Measurements from ENCODE around the gene SMG6.

Gene SMG6

GRCh38 chr17:2024572-2025219, 278.9 kb downstream of the SMG6 start:
- Histone ChIP-seq H3K18ac (ENCODE audit: low read length) (peak overlapping the region; percentile 95), H3K4me3 (ENCODE audit: low read length in 2 of 2) (peak overlapping the region; percentile 38 to 81), H3K23ac (ENCODE audit: low read depth, low read length, poor library complexity) (peak overlapping the region; percentile 19), H2BK120ac (ENCODE audit: low read depth, low read length) (peak overlapping the region; percentile 77), H2AK5ac (ENCODE audit: low read depth, low read length) (peak overlapping the region; percentile 76), H2BK15ac (ENCODE audit: low read length) (peak overlapping the region; percentile 98), H3K79me1 (ENCODE audit: low read depth, low read length) (peaks cover 1% of the 10 kb centered on the region), H4K91ac (ENCODE audit: low read depth, low read length, poor library complexity) (no peak overlapping the region), H3K14ac (ENCODE audit: low read length) (peak overlapping the region; percentile 94), H3K4ac (ENCODE audit: low read length) (no peak overlapping the region), H3K27me3 (ENCODE audit: control insufficient read depth in 3 of 3, insufficient read depth in 3 of 3, low read depth in 1 of 3, low read length in 3 of 3) (peaks cover 8 to 86% (median 48%) of the 10 kb centered on the region in 3 experiments), H3K36me3 (replicated peaks in 1 of 2; ENCODE audit: control insufficient read depth in 2 of 2, insufficient read depth in 2 of 2, low read length in 2 of 2) (no peaks in the 10 kb centered on the region), H2BK5ac (ENCODE audit: low read length) (peak overlapping the region; percentile 95), H2AFZ (ENCODE audit: low read length) (peak overlapping the region; percentile 92), H3K27ac (replicated peaks; ENCODE audit: low read length) (no peak overlapping the region), H3K4me1 (ENCODE audit: control insufficient read depth in 2 of 2, insufficient read depth in 1 of 2, low read depth in 1 of 2, low read length in 2 of 2) (peaks cover 10 to 18% of the 10 kb centered on the region in 2 donors), H3K9ac (ENCODE audit: low read depth, low read length, poor library complexity) (peak overlapping the region; percentile 79), H4K8ac (ENCODE audit: low read depth, low read length) (no peak overlapping the region), H2BK12ac (ENCODE audit: low read length) (no peak overlapping the region), H3K9me3 (replicated peaks in 1 of 2; ENCODE audit: control insufficient read depth in 2 of 2, insufficient read depth in 1 of 2, low read depth in 1 of 2, low read length in 2 of 2) (peaks cover 3 to 4% of the 10 kb centered on the region in 2 donors), H3K4me2 (ENCODE audit: insufficient read depth, low read length, poor library complexity, severe bottlenecking) (peak overlapping the region; percentile 96)
- WGBS, 2 donors (ENCODE audit: extremely low coverage in 2 of 2, insufficient read length in 2 of 2, insufficient replicate concordance in 1 of 2) = no CpG with 5 or more reads among the region's 73 CpGs
- no peak for DNase-seq (ENCODE audit: low spot score)

GRCh38 chr17:2023692-2024571, 279.7 kb downstream of the SMG6 start:
- peak; percentile 93 for DNase-seq (ENCODE audit: low spot score)
- peak overlapping the region; percentile 38 to 81 for H3K4me3 ChIP-seq (ENCODE audit: low read length in 2 of 2)

GRCh38 chr17:2023256-2023655, 280.3 kb downstream of the SMG6 start:
- Histone ChIP-seq H3K4me3 (ENCODE audit: low read length in 2 of 2) (no peak overlapping the region), H3K27me3 (ENCODE audit: control insufficient read depth in 3 of 3, insufficient read depth in 3 of 3, low read depth in 1 of 3, low read length in 3 of 3) (peaks cover 8 to 88% (median 37%) of the 10 kb centered on the region in 3 experiments), H3K4me1 (ENCODE audit: control insufficient read depth in 2 of 2, insufficient read depth in 1 of 2, low read depth in 1 of 2, low read length in 2 of 2) (peaks cover 4 to 14% of the 10 kb centered on the region in 2 donors)

More at GRCh38 chr17:2023692-2024571, 279.7 kb downstream of the SMG6 start:
- H4K8ac ChIP-seq (ENCODE audit: low read depth, low read length) = no peak overlapping the region
- no peak overlapping the region for H3K27ac ChIP-seq (replicated peaks; ENCODE audit: low read length)
- H2AK5ac ChIP-seq (ENCODE audit: low read depth, low read length) = peak overlapping the region; percentile 76
- H2BK15ac ChIP-seq (ENCODE audit: low read length) = peak overlapping the region; percentile 98
- peak overlapping the region; percentile 94 for H3K14ac ChIP-seq (ENCODE audit: low read length)
- peak overlapping the region; percentile 92 for H2AFZ ChIP-seq (ENCODE audit: low read length)
- peak overlapping the region; percentile 95 for H3K18ac ChIP-seq (ENCODE audit: low read length)
- H3K79me1 ChIP-seq (ENCODE audit: low read depth, low read length) = peaks cover 1% of the 10 kb centered on the region
- H2BK120ac ChIP-seq (ENCODE audit: low read depth, low read length) = peak overlapping the region; percentile 77
- H3K36me3 ChIP-seq (replicated peaks in 1 of 2; ENCODE audit: control insufficient read depth in 2 of 2, insufficient read depth in 2 of 2, low read length in 2 of 2) = no peaks in the 10 kb centered on the region
- no peak overlapping the region for H4K91ac ChIP-seq (ENCODE audit: low read depth, low read length, poor library complexity)
- peak overlapping the region; percentile 95 for H2BK5ac ChIP-seq (ENCODE audit: low read length)
- WGBS, 2 donors (ENCODE audit: extremely low coverage in 2 of 2, insufficient read length in 2 of 2, insufficient replicate concordance in 1 of 2) = no CpG with 5 or more reads among the region's 85 CpGs
- H3K4me1 ChIP-seq (ENCODE audit: control insufficient read depth in 2 of 2, insufficient read depth in 1 of 2, low read depth in 1 of 2, low read length in 2 of 2) = peaks cover 6 to 17% of the 10 kb centered on the region in 2 donors
- H3K4ac ChIP-seq (ENCODE audit: low read length) = no peak overlapping the region
- peak overlapping the region; percentile 19 for H3K23ac ChIP-seq (ENCODE audit: low read depth, low read length, poor library complexity)
- H3K27me3 ChIP-seq (ENCODE audit: control insufficient read depth in 3 of 3, insufficient read depth in 3 of 3, low read depth in 1 of 3, low read length in 3 of 3) = peaks cover 8 to 88% (median 43%) of the 10 kb centered on the region in 3 experiments
- no peak overlapping the region for H2BK12ac ChIP-seq (ENCODE audit: low read length)
- H3K4me2 ChIP-seq (ENCODE audit: insufficient read depth, low read length, poor library complexity, severe bottlenecking) = peak overlapping the region; percentile 96
- peaks cover 3 to 4% of the 10 kb centered on the region in 2 donors for H3K9me3 ChIP-seq (replicated peaks in 1 of 2; ENCODE audit: control insufficient read depth in 2 of 2, insufficient read depth in 1 of 2, low read depth in 1 of 2, low read length in 2 of 2)
- H3K9ac ChIP-seq (ENCODE audit: low read depth, low read length, poor library complexity) = peak overlapping the region; percentile 79

More at GRCh38 chr17:2023256-2023655, 280.3 kb downstream of the SMG6 start:
- H3K9ac ChIP-seq (ENCODE audit: low read depth, low read length, poor library complexity) = no peak overlapping the region
- peak overlapping the region; percentile 91 for H2BK12ac ChIP-seq (ENCODE audit: low read length)
- H2BK120ac ChIP-seq (ENCODE audit: low read depth, low read length) = peak overlapping the region; percentile 58
- peak overlapping the region; percentile 3 for H3K27ac ChIP-seq (replicated peaks; ENCODE audit: low read length)
- H2AK5ac ChIP-seq (ENCODE audit: low read depth, low read length) = peak overlapping the region; percentile 74
- H2BK5ac ChIP-seq (ENCODE audit: low read length) = no peak overlapping the region
- H3K18ac ChIP-seq (ENCODE audit: low read length) = peak overlapping the region; percentile 87
- peak overlapping the region; percentile 8 for H2BK15ac ChIP-seq (ENCODE audit: low read length)
- no peak overlapping the region for H4K91ac ChIP-seq (ENCODE audit: low read depth, low read length, poor library complexity)
- H3K4me2 ChIP-seq (ENCODE audit: insufficient read depth, low read length, poor library complexity, severe bottlenecking) = no peak overlapping the region
- H3K4ac ChIP-seq (ENCODE audit: low read length) = peak overlapping the region; percentile 69
- peaks cover 1% of the 10 kb centered on the region for H3K79me1 ChIP-seq (ENCODE audit: low read depth, low read length)
- H3K9me3 ChIP-seq (replicated peaks in 1 of 2; ENCODE audit: control insufficient read depth in 2 of 2, insufficient read depth in 1 of 2, low read depth in 1 of 2, low read length in 2 of 2) = peaks cover 3 to 4% of the 10 kb centered on the region in 2 donors
- no CpG with 5 or more reads among the region's 16 CpGs for WGBS, 2 donors (ENCODE audit: extremely low coverage in 2 of 2, insufficient read length in 2 of 2, insufficient replicate concordance in 1 of 2)
- no peak overlapping the region for H3K23ac ChIP-seq (ENCODE audit: low read depth, low read length, poor library complexity)
- H3K14ac ChIP-seq (ENCODE audit: low read length) = no peak overlapping the region
- H4K8ac ChIP-seq (ENCODE audit: low read depth, low read length) = no peak overlapping the region
- H2AFZ ChIP-seq (ENCODE audit: low read length) = no peak overlapping the region
- no peaks in the 10 kb centered on the region for H3K36me3 ChIP-seq (replicated peaks in 1 of 2; ENCODE audit: control insufficient read depth in 2 of 2, insufficient read depth in 2 of 2, low read length in 2 of 2)
- DNase-seq (ENCODE audit: low spot score) = no peak
